ENCODE data around the gene TPD52L2. TPM values are rescaled to one million over a fixed set of nuclear protein-coding genes. Genes with fewer than 3 reads are reported as not detected.

The TPD52L2 gene
- total RNA-seq, 1 donor from 2014 or later = 73.8 TPM

DNA sequence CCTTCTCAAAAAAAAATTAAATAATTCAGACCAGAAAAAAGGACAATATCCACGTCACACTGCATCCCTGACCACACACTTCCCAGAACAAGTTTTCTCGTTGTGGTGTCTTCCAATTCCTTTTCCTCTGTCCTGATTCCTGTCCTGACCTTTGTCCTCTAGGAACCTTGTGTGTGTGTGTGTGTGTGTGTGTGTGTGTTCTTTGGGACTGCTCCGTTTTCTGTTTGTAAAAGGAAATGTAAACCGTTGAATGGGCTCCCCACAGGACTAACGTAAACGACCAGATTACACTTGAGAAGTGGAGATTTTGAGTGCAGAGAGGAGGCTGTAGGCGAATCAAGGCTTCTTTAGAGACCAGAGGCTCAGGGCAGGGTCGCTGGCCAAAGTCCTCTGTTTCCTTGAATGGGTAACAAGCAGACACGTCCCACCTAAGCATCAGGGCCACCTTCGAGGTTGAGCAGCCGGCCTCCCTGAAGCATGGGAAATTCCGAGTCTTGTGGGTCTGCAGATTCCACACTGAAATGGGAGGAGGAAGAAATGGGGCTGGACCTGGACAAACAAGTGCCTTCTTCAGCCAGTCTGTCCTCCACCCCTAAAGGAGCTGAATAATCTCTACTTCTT, 41.3 kb upstream of the TPD52L2 start:
- H3K9me3 Mint-ChIP-seq = no peaks in the 10 kb centered on the region
- peaks cover 9% of the 10 kb centered on the region for H3K27me3 Mint-ChIP-seq (ENCODE audit: low read depth)
- TF ChIP-seq, protein P1, sequence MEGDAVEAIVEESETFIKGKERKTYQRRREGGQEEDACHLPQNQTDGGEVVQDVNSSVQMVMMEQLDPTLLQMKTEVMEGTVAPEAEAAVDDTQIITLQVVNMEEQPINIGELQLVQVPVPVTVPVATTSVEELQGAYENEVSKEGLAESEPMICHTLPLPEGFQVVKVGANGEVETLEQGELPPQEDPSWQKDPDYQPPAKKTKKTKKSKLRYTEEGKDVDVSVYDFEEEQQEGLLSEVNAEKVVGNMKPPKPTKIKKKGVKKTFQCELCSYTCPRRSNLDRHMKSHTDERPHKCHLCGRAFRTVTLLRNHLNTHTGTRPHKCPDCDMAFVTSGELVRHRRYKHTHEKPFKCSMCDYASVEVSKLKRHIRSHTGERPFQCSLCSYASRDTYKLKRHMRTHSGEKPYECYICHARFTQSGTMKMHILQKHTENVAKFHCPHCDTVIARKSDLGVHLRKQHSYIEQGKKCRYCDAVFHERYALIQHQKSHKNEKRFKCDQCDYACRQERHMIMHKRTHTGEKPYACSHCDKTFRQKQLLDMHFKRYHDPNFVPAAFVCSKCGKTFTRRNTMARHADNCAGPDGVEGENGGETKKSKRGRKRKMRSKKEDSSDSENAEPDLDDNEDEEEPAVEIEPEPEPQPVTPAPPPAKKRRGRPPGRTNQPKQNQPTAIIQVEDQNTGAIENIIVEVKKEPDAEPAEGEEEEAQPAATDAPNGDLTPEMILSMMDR (IDR thresholded peaks at IDR 0.05; ENCODE audit: unreplicated experiment) = no peak
- no peak overlapping the region for H3K27ac Mint-ChIP-seq
- DNase-seq (ENCODE audit: low spot score in 2 of 2, unreplicated experiment in 2 of 2) = no peak
- peaks cover 4% of the 10 kb centered on the region for H3K4me1 Mint-ChIP-seq
- no peaks in the 10 kb centered on the region for H3K36me3 Mint-ChIP-seq
- no peak overlapping the region for H3K4me3 Mint-ChIP-seq

DNA sequence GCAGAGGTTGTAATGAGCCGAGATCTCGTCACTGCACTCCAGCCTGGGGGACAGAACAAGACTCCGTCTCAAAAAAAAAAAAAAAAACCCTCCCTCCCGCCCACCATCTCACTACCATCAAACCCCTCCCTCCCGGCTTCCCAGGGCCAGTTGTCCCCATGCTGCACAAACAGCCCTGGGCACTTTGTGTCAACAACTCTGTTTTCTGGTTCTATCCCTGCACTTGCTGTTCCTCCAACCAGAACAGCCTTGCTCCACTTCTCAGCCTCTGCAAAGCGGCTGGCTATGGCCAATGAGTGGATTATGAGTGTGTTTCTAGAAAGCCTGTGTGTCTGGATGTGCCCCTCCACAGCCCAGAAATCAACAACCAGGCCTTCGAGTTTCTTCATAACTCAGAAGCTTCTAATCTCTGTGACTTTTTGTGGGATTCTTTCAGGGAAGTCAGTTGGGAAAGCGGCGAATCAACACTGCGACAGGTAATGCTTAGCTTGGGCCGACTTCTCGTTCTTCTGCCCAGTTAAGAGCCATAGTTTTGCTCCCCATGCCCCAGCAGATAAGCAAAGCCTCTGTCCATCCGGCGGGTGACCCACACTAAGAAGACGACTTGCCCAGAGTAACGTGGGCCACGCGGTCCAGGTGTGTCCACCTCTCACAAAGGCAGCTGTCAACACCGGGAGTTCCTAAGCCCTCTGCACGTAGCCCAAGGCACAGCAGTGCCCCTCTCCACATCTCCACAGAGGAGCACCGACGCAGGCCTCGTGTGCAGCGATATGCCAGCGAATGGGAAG, 39.5 kb upstream of the TPD52L2 start:
- Mint-ChIP-seq H3K27me3 (ENCODE audit: low read depth) (peaks cover 22% of the 10 kb centered on the region), H3K27ac (no peak overlapping the region), H3K4me1 (peaks cover 16% of the 10 kb centered on the region), H3K36me3 (no peaks in the 10 kb centered on the region), H3K9me3 (no peaks in the 10 kb centered on the region), H3K4me3 (no peak overlapping the region)
- no peak for DNase-seq (ENCODE audit: low spot score in 2 of 2, unreplicated experiment in 2 of 2)
- TF ChIP-seq, protein P1 (IDR thresholded peaks at IDR 0.05; ENCODE audit: unreplicated experiment) = no peak

DNA sequence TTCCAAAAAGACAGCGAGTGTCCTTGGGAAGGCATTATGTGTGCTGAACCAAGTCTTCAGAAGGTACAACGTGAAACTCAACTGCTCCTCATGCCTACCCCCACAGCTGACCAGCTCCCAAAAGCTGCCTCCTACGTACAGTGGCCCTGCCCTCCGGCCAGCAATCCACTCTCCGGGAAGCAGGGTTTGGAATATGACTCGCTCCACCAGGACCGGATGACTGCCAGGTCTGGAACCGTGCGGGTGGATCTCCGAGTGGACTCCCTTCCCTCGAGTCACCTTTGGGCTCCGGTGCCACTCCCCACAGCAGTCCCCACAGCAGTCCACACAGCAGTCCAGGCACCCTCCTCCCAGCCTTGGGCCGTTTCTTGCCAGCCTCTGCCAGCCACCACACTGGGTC, 38.3 kb upstream of the TPD52L2 start:
- Mint-ChIP-seq H3K4me3 (no peak overlapping the region), H3K27me3 (ENCODE audit: low read depth) (peaks cover 22% of the 10 kb centered on the region), H3K36me3 (no peaks in the 10 kb centered on the region), H3K9me3 (no peaks in the 10 kb centered on the region), H3K27ac (no peak overlapping the region), H3K4me1 (peaks cover 16% of the 10 kb centered on the region)
- TF ChIP-seq, protein P1 (IDR thresholded peaks at IDR 0.05; ENCODE audit: unreplicated experiment) = no peak
- no peak for DNase-seq (ENCODE audit: low spot score in 2 of 2, unreplicated experiment in 2 of 2)

DNA sequence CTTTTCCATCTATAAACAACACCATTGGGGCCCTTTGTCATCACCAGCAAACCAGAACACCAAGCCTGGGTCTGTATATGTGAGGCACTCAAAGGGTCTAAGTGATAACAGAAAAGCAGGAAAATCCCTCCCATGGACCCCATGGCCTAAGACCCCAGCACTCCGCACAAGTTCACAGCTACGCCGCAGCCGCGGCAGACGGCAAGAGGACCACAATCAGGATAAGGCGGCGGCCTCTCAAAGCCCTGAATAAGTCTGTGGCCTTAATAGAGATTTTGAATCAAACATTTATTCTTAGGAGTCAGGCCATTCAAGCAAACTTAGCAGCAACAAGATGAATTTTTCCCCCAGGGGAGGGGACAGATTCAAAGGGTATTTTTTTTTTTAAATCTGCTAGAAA, 36.9 kb upstream of the TPD52L2 start:
- TF ChIP-seq, protein P1 (IDR thresholded peaks at IDR 0.05; ENCODE audit: unreplicated experiment) = no peak
- peaks cover 22% of the 10 kb centered on the region for H3K27me3 Mint-ChIP-seq (ENCODE audit: low read depth)
- no peak overlapping the region for H3K27ac Mint-ChIP-seq
- H3K9me3 Mint-ChIP-seq = no peaks in the 10 kb centered on the region
- DNase-seq (ENCODE audit: low spot score in 2 of 2, unreplicated experiment in 2 of 2) = no peak
- peak overlapping the region; percentile 22 for H3K4me3 Mint-ChIP-seq
- H3K36me3 Mint-ChIP-seq = no peaks in the 10 kb centered on the region
- peaks cover 16% of the 10 kb centered on the region for H3K4me1 Mint-ChIP-seq

DNA sequence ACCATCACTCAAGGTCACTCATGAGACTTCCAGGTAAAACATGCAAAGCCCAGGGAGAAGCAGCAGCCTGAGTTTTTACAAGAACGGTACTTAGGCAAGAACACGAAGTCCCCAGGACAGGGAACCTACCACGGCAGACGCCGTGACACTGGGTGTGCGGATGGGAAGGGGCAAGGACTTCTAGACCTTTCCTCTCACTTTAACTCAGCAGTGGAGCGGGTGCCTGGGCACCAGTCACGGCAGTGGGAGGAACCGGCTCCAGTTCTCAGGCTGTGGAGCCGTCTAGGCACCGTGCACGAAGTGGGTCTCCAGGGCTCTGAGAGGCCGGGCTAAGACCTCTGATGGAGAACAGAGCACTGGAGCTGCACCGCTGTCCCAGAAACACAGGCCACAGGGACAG, 36.5 kb upstream of the TPD52L2 start:
- no peak for DNase-seq (ENCODE audit: low spot score in 2 of 2, unreplicated experiment in 2 of 2)
- Mint-ChIP-seq H3K27me3 (ENCODE audit: low read depth) (peaks cover 22% of the 10 kb centered on the region), H3K27ac (no peak overlapping the region), H3K36me3 (no peaks in the 10 kb centered on the region), H3K4me3 (peak overlapping the region; percentile 22), H3K9me3 (no peaks in the 10 kb centered on the region), H3K4me1 (peaks cover 17% of the 10 kb centered on the region)
- TF ChIP-seq, protein P1 (IDR thresholded peaks at IDR 0.05; ENCODE audit: unreplicated experiment) = no peak
